Peyer's patch (tissue), 4 donors: Measurements from ENCODE around the gene RTCA.

ENCODE experiments used
- POLR2A ChIP-seq, 2 donors: fragments of 450-650 bp; IDR thresholded peaks; one replicate each; pipeline ENCODE4 v1.5.1; 2017; ENCODE audit warnings: antibody characterized with exemption in 2 of 2, mild to moderate bottlenecking in 2 of 2, moderate library complexity in 2 of 2
- TF ChIP-seq, protein P1 (sequence below), 6 experiments: fragments of 450-650 bp in 4 of 6; fragments of 200-600 bp in 2 of 6; sonication (generic) in 1 of 6; IDR thresholded peaks; one replicate each; pipeline ENCODE4 v1.5.1; 2017 to 2019; ENCODE audit warnings: antibody characterized with exemption in 6 of 6, mild to moderate bottlenecking in 3 of 6, moderate library complexity in 1 of 6

DNA sequence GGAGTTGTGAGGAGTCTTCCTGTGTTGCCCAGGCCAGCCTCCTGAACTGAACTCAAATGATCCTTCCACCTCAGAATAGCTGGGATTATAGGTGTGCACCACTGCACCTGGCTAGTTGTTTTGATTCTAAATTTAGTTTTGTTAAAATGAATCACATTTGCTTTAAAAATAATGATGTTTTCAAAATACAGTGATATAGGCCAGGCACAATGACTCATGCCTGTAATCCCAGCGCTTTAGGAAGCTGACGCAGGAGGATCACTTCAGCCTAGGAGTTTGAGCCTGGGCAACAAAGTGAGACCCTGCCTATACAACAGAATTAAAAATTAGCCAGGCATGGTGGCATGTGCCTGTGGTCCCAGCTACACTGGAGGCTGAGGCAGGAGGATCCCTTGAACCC, 24.3 kb downstream of the RTCA start:
- TF ChIP-seq, protein P1, sequence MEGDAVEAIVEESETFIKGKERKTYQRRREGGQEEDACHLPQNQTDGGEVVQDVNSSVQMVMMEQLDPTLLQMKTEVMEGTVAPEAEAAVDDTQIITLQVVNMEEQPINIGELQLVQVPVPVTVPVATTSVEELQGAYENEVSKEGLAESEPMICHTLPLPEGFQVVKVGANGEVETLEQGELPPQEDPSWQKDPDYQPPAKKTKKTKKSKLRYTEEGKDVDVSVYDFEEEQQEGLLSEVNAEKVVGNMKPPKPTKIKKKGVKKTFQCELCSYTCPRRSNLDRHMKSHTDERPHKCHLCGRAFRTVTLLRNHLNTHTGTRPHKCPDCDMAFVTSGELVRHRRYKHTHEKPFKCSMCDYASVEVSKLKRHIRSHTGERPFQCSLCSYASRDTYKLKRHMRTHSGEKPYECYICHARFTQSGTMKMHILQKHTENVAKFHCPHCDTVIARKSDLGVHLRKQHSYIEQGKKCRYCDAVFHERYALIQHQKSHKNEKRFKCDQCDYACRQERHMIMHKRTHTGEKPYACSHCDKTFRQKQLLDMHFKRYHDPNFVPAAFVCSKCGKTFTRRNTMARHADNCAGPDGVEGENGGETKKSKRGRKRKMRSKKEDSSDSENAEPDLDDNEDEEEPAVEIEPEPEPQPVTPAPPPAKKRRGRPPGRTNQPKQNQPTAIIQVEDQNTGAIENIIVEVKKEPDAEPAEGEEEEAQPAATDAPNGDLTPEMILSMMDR (IDR thresholded peaks at IDR 0.05) = no peak
- no peak for TF ChIP-seq POLR2A (IDR thresholded peaks at IDR 0.05)
